SK-N-SH treated with all-trans-retinoic acid at 6 μM for 48 hours (cell line): ENCODE measurements around the gene PLCB4.
A peak's percentile ranks its signal among the peaks of the same experiment; 100 is the strongest.

Source experiments
- ATAC-seq: fragments of 200-7000 bp; cut with Tn5 transposase; 3 replicates; pipeline ENCODE4 v1.9.1; 2020; ENCODE audit warnings: mild to moderate bottlenecking, moderate library complexity
- ARNTL ChIP-seq: fragments of 450-650 bp; formaldehyde crosslinking; IDR thresholded peaks from 2 replicates; pipeline ENCODE4 v1.5.0; 2020; ENCODE audit warnings: low read depth, mild to moderate bottlenecking, moderate library complexity, borderline replicate concordance
- BACH2 ChIP-seq: fragments of 250-450 bp; sonication (Bioruptor Pico); IDR thresholded peaks from 2 replicates; pipeline ENCODE4 v1.9.0; 2021; ENCODE audit warnings: mild to moderate bottlenecking, borderline replicate concordance
- CSDC2 ChIP-seq: fragments of 250-450 bp; sonication (Bioruptor Pico); IDR thresholded peaks from 2 replicates; pipeline ENCODE4 v1.5.0; 2020; ENCODE audit warnings: mild to moderate bottlenecking, moderate library complexity
- ESRRG ChIP-seq: fragments of 250-450 bp; sonication (Bioruptor Pico); IDR thresholded peaks from 2 replicates; pipeline ENCODE4 v1.6.1; 2021; ENCODE audit warnings: mild to moderate bottlenecking
- GLIS3 ChIP-seq: fragments of 250-450 bp; sonication (Bioruptor Pico); IDR thresholded peaks from 2 replicates; pipeline ENCODE4 v1.5.0; 2020; ENCODE audit warnings: mild to moderate bottlenecking, moderate library complexity
- ISL1 ChIP-seq: fragments of 250-450 bp; sonication (Bioruptor Pico); IDR thresholded peaks from 2 replicates; pipeline ENCODE4 v2.1.2; 2022; ENCODE audit warnings: mild to moderate bottlenecking, moderate library complexity
- OSR1 ChIP-seq: fragments of 250-450 bp; sonication (Bioruptor Pico); IDR thresholded peaks from 2 replicates; pipeline ENCODE4 v1.8.0; 2022; ENCODE audit warnings: moderate library complexity, mild to moderate bottlenecking, inconsistent platforms
- POU6F1 ChIP-seq: fragments of 250-450 bp; sonication (Bioruptor Pico); IDR thresholded peaks from 2 replicates; pipeline ENCODE4 v1.8.0; 2021; ENCODE audit warnings: low read depth, mild to moderate bottlenecking, moderate library complexity, borderline replicate concordance
- PPARA ChIP-seq: fragments of 250-450 bp; sonication (Bioruptor Pico); IDR thresholded peaks from 2 replicates; pipeline ENCODE4 v1.5.0; 2020; ENCODE audit warnings: mild to moderate bottlenecking, borderline replicate concordance
- TCF4 ChIP-seq: fragments of 250-450 bp; sonication (Bioruptor Pico); IDR thresholded peaks from 2 replicates; pipeline ENCODE4 v1.8.0; 2021; ENCODE audit warnings: mild to moderate bottlenecking, moderate library complexity, borderline replicate concordance
- TOX ChIP-seq: fragments of 250-450 bp; sonication (Bioruptor Pico); IDR thresholded peaks from 2 replicates; pipeline ENCODE4 v1.8.0; 2021; ENCODE audit warnings: mild to moderate bottlenecking, moderate library complexity, borderline replicate concordance
- ZFP3 ChIP-seq: fragments of 250-450 bp; sonication (Bioruptor Pico); IDR thresholded peaks from 2 replicates; pipeline ENCODE4 v1.5.0; 2020; ENCODE audit warnings: mild to moderate bottlenecking, moderate library complexity
- ZFP30 ChIP-seq: fragments of 450-650 bp; formaldehyde crosslinking; IDR thresholded peaks from 2 replicates; pipeline ENCODE4 v1.5.0; 2022; ENCODE audit warnings: mild to moderate bottlenecking, moderate library complexity
- ZNF70 ChIP-seq: fragments of 450-650 bp; formaldehyde crosslinking; IDR thresholded peaks from 2 replicates; pipeline ENCODE4 v1.5.0; 2020; ENCODE audit warnings: mild to moderate bottlenecking, moderate library complexity
- ZNF8 ChIP-seq: fragments of 450-650 bp; formaldehyde crosslinking; IDR thresholded peaks from 2 replicates; pipeline ENCODE4 v1.5.0; 2020; ENCODE audit warnings: mild to moderate bottlenecking, moderate library complexity
- TF ChIP-seq, protein P1 (sequence below): fragments of 250-450 bp; sonication (Bioruptor Pico); IDR thresholded peaks from 2 replicates; pipeline ENCODE4 v1.8.0; 2020; ENCODE audit warnings: mild to moderate bottlenecking, moderate library complexity, borderline replicate concordance
- TF ChIP-seq, protein P2 (sequence below): fragments of 250-450 bp; sonication (Bioruptor Pico); IDR thresholded peaks from 2 replicates; pipeline ENCODE4 v1.5.1; 2020; ENCODE audit warnings: low read depth, mild to moderate bottlenecking, moderate library complexity
- TF ChIP-seq, protein P3 (sequence below): fragments of 250-450 bp; sonication (Bioruptor Pico); IDR thresholded peaks from 2 replicates; pipeline ENCODE4 v1.5.0; 2020; ENCODE audit warnings: mild to moderate bottlenecking, moderate library complexity

Gene PLCB4

DNA sequence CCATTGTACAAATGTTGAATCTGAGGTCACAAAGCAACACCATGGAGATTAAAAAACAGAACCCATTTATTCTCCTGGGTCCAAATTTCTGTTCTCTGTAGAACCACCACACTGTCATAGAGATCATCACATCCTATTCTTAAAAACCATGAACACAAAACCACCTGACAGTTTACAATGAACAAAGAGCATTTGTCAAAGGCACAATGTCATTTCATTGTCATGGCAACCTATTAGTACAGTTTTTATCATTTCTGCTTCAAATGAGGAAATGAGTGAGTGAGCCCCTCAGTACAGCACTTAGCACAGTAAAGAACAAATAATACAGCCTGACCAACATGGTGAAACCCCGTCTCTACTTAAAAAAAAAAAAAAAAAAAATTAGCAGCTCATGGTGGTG lies 422.4 kb downstream of the PLCB4 start:
- no peak for TF ChIP-seq BACH2 (CRISPR knock-in tag)
- TF ChIP-seq, protein P1, sequence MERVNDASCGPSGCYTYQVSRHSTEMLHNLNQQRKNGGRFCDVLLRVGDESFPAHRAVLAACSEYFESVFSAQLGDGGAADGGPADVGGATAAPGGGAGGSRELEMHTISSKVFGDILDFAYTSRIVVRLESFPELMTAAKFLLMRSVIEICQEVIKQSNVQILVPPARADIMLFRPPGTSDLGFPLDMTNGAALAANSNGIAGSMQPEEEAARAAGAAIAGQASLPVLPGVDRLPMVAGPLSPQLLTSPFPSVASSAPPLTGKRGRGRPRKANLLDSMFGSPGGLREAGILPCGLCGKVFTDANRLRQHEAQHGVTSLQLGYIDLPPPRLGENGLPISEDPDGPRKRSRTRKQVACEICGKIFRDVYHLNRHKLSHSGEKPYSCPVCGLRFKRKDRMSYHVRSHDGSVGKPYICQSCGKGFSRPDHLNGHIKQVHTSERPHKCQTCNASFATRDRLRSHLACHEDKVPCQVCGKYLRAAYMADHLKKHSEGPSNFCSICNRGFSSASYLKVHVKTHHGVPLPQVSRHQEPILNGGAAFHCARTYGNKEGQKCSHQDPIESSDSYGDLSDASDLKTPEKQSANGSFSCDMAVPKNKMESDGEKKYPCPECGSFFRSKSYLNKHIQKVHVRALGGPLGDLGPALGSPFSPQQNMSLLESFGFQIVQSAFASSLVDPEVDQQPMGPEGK (CRISPR knock-in tag), result no peak
- TF ChIP-seq POU6F1, result no peak
- TF ChIP-seq, protein P2, sequence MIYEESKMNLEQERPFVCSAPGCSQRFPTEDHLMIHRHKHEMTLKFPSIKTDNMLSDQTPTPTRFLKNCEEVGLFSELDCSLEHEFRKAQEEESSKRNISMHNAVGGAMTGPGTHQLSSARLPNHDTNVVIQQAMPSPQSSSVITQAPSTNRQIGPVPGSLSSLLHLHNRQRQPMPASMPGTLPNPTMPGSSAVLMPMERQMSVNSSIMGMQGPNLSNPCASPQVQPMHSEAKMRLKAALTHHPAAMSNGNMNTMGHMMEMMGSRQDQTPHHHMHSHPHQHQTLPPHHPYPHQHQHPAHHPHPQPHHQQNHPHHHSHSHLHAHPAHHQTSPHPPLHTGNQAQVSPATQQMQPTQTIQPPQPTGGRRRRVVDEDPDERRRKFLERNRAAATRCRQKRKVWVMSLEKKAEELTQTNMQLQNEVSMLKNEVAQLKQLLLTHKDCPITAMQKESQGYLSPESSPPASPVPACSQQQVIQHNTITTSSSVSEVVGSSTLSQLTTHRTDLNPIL (CRISPR knock-in tag), result no peak
- no peak for TF ChIP-seq ZFP30 (CRISPR knock-in tag)
- TF ChIP-seq, protein P3, sequence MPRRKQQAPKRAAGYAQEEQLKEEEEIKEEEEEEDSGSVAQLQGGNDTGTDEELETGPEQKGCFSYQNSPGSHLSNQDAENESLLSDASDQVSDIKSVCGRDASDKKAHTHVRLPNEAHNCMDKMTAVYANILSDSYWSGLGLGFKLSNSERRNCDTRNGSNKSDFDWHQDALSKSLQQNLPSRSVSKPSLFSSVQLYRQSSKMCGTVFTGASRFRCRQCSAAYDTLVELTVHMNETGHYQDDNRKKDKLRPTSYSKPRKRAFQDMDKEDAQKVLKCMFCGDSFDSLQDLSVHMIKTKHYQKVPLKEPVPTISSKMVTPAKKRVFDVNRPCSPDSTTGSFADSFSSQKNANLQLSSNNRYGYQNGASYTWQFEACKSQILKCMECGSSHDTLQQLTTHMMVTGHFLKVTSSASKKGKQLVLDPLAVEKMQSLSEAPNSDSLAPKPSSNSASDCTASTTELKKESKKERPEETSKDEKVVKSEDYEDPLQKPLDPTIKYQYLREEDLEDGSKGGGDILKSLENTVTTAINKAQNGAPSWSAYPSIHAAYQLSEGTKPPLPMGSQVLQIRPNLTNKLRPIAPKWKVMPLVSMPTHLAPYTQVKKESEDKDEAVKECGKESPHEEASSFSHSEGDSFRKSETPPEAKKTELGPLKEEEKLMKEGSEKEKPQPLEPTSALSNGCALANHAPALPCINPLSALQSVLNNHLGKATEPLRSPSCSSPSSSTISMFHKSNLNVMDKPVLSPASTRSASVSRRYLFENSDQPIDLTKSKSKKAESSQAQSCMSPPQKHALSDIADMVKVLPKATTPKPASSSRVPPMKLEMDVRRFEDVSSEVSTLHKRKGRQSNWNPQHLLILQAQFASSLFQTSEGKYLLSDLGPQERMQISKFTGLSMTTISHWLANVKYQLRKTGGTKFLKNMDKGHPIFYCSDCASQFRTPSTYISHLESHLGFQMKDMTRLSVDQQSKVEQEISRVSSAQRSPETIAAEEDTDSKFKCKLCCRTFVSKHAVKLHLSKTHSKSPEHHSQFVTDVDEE (CRISPR knock-in tag), result no peak
- TF ChIP-seq OSR1 (CRISPR knock-in tag), result no peak
- ATAC-seq, result peak; percentile 8; the same call in 2 of the 3 replicates

GRCh38 chr20:9492067-9492466 lies 423.2 kb downstream of the PLCB4 start:
- no peak for TF ChIP-seq ESRRG (CRISPR knock-in tag)
- TF ChIP-seq TOX (CRISPR knock-in tag), result no peak
- no peak for TF ChIP-seq BACH2 (CRISPR knock-in tag)
- TF ChIP-seq ZNF8 (CRISPR knock-in tag), result no peak
- TF ChIP-seq ISL1 (CRISPR knock-in tag), result no peak
- TF ChIP-seq, protein P2 (CRISPR knock-in tag), result no peak
- no peak for TF ChIP-seq ZNF70 (CRISPR knock-in tag)
- no peak for TF ChIP-seq ARNTL (CRISPR knock-in tag)
- TF ChIP-seq CSDC2 (CRISPR knock-in tag), result no peak
- TF ChIP-seq GLIS3 (CRISPR knock-in tag), result no peak
- no peak for TF ChIP-seq POU6F1
- TF ChIP-seq PPARA (CRISPR knock-in tag), result no peak
- peak; percentile 87 for ATAC-seq

- peak; percentile 9; the same call in 1 of the 3 replicates for ATAC-seq
- no peak for TF ChIP-seq ARNTL (CRISPR knock-in tag)
Measured at GRCh38 chr20:9493803-9494202, 424.9 kb downstream of the PLCB4 start.

- no peak for ATAC-seq
- TF ChIP-seq OSR1 (CRISPR knock-in tag), result no peak
- no peak for TF ChIP-seq TCF4 (CRISPR knock-in tag)
- no peak for TF ChIP-seq ESRRG (CRISPR knock-in tag)
- TF ChIP-seq, protein P3 (CRISPR knock-in tag), result no peak
- TF ChIP-seq ZFP3 (CRISPR knock-in tag), result no peak
- TF ChIP-seq, protein P2 (CRISPR knock-in tag), result no peak
- no peak for TF ChIP-seq PPARA (CRISPR knock-in tag)
- TF ChIP-seq POU6F1, result no peak
- no peak for TF ChIP-seq ZFP30 (CRISPR knock-in tag)
Measured at GRCh38 chr20:9495701-9496100, 426.8 kb downstream of the PLCB4 start.
